ENCODE data around the gene GALNT7. TPM values are rescaled to one million over a fixed set of nuclear protein-coding genes. Genes with fewer than 3 reads are reported as not detected.

Gene GALNT7
- total and polyA plus RNA-seq, 10 of the 15 experiments (the other 5 are each of a cell fraction or from before 2014, with no cell fraction given), result 14.2 to 33.2 (median 28.9) TPM

DNA sequence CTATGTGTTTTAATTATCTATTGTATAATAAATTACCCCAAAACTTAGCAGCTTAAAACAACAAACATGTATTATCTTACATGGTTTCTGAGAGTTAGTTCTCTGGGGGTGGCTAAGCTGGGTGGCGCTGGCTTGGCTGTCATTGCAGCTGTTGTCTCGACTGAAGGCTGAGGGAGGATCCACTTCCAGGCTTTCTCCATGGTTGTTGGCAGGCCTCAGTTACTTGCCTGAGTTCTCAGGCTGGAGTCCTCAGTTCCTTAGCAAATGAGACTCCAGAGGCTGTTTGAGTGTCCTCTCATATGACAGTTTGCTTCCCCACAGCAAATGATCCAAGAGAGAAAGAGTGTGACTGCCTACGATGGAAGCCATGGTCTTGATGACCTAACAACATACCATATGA, 23.5 kb upstream of the GALNT7 start:
- no TSS peak for BruUV-seq (replicated peaks)
- POLR2A ChIA-PET, result no interaction called here
- H3K36me3 ChIP-seq (ENCODE audit: control insufficient read depth in 2 of 2, insufficient read depth in 2 of 2, low read length in 1 of 2), result no peaks in the 10 kb centered on the region
- intact Hi-C loops (cut with micrococcal nuclease; ENCODE audit: unreplicated experiment), result no loop called here
- no peaks in the 10 kb centered on the region for H3K27me3 ChIP-seq (replicated peaks in 1 of 2; ENCODE audit: control insufficient read depth in 2 of 2, insufficient read depth in 2 of 2, low read length in 1 of 2)
- H3K4me1 ChIP-seq (ENCODE audit: control insufficient read depth, insufficient read depth, low read length), result no peaks in the 10 kb centered on the region
- no peak for TF ChIP-seq NBN (IDR thresholded peaks at IDR 0.05)
- TF ChIP-seq SIN3A (IDR thresholded peaks at IDR 0.05; ENCODE audit: low read depth, low read length), result no peak
- TF ChIP-seq NFIC (IDR thresholded peaks at IDR 0.05; ENCODE audit: low read depth, low read length), result no peak
- TF ChIP-seq CBFB (IDR thresholded peaks at IDR 0.05; ENCODE audit: low read depth), result no peak
- TF ChIP-seq, protein P1, sequence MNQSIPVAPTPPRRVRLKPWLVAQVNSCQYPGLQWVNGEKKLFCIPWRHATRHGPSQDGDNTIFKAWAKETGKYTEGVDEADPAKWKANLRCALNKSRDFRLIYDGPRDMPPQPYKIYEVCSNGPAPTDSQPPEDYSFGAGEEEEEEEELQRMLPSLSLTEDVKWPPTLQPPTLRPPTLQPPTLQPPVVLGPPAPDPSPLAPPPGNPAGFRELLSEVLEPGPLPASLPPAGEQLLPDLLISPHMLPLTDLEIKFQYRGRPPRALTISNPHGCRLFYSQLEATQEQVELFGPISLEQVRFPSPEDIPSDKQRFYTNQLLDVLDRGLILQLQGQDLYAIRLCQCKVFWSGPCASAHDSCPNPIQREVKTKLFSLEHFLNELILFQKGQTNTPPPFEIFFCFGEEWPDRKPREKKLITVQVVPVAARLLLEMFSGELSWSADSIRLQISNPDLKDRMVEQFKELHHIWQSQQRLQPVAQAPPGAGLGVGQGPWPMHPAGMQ (IDR thresholded peaks at IDR 0.05; ENCODE audit: borderline replicate concordance), result no peak
- TF ChIP-seq ZNF622 (IDR thresholded peaks at IDR 0.05), result no peak
- in situ Hi-C loops (cut with MboI), result no loop called here
- ATAC-seq (no peak), DNase-seq (ENCODE audit: low read depth, low spot score) (no peak), FAIRE-seq (no peak)
- no peaks in the 10 kb centered on the region for H3K79me2 ChIP-seq (ENCODE audit: control insufficient read depth, insufficient read depth, low read length)
- no peak overlapping the region for H3K4me3 ChIP-seq
- WGBS (ENCODE audit: insufficient coverage, insufficient replicate concordance, low lambda C conversion rate, missing lambda C conversion rate), result 93% methylated on average over 3 of the region's 3 CpGs
- RAD21 ChIA-PET (ENCODE audit: unreplicated experiment), result no interaction called here
- H3K9me3 ChIP-seq (replicated peaks; ENCODE audit: control insufficient read depth, insufficient read depth, low read length), result no peaks in the 10 kb centered on the region
- CTCF ChIA-PET, result no interaction called here
- H3K4me2 ChIP-seq (ENCODE audit: control insufficient read depth, insufficient read depth), result no peak overlapping the region
- no peaks in the 10 kb centered on the region for H4K20me1 ChIP-seq (ENCODE audit: control insufficient read depth, insufficient read depth)
- H3K9ac ChIP-seq (ENCODE audit: control insufficient read depth, insufficient read depth, low read length), result no peak overlapping the region
- SMC1A ChIA-PET (ENCODE audit: uncharacterized antibody, unreplicated experiment), result no interaction called here
- no peak overlapping the region for H2AFZ ChIP-seq (ENCODE audit: control insufficient read depth, low read depth, low read length)
- no peak overlapping the region for H3K27ac ChIP-seq (ENCODE audit: control insufficient read depth, insufficient read depth)

DNA sequence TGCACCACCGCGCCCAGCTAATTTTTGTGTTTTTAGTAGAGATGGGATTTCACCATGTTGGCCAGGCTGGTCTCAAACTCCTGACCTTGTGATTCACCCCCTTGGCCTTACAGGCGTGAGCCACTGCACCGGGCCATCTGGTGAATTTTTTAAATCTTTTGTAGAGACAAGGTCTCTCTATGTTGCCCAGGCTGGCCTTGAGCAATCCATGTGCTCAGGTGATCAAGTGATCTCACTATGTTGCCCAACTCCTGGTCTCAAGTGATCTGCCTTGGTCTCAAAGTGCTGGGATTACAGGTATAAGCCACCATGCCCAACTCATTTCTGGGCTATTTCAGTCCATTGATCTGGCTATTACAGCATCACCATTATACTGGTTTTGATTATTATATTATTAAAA, 22.2 kb upstream of the GALNT7 start:
- H3K4me1 ChIP-seq (ENCODE audit: control insufficient read depth, insufficient read depth, low read length), result no peaks in the 10 kb centered on the region
- intact Hi-C loops (cut with micrococcal nuclease; ENCODE audit: unreplicated experiment), result no loop called here
- no peak overlapping the region for H3K4me2 ChIP-seq (ENCODE audit: control insufficient read depth, insufficient read depth)
- no TSS peak for BruUV-seq (replicated peaks)
- H4K20me1 ChIP-seq (ENCODE audit: control insufficient read depth, insufficient read depth), result no peaks in the 10 kb centered on the region
- no peaks in the 10 kb centered on the region for H3K79me2 ChIP-seq (ENCODE audit: control insufficient read depth, insufficient read depth, low read length)
- H3K36me3 ChIP-seq (ENCODE audit: control insufficient read depth in 2 of 2, insufficient read depth in 2 of 2, low read length in 1 of 2), result no peaks in the 10 kb centered on the region
- no peak overlapping the region for H3K9ac ChIP-seq (ENCODE audit: control insufficient read depth, insufficient read depth, low read length)
- H3K9me3 ChIP-seq (replicated peaks; ENCODE audit: control insufficient read depth, insufficient read depth, low read length), result no peaks in the 10 kb centered on the region
- H3K4me3 ChIP-seq, result no peak overlapping the region
- ChIA-PET RAD21 (ENCODE audit: unreplicated experiment) (no interaction called here), CTCF (no interaction called here), SMC1A (ENCODE audit: uncharacterized antibody, unreplicated experiment) (no interaction called here), POLR2A (no interaction called here)
- in situ Hi-C loops (cut with MboI), result no loop called here
- ATAC-seq (no peak), FAIRE-seq (no peak), DNase-seq (ENCODE audit: low read depth, low spot score) (no peak)
- no peaks in the 10 kb centered on the region for H3K27me3 ChIP-seq (replicated peaks in 1 of 2; ENCODE audit: control insufficient read depth in 2 of 2, insufficient read depth in 2 of 2, low read length in 1 of 2)
- no peak overlapping the region for H3K27ac ChIP-seq (ENCODE audit: control insufficient read depth, insufficient read depth)
- WGBS (ENCODE audit: insufficient coverage, insufficient replicate concordance, low lambda C conversion rate, missing lambda C conversion rate), result 98% methylated on average over 4 of the region's 4 CpGs
- no peak overlapping the region for H2AFZ ChIP-seq (ENCODE audit: control insufficient read depth, low read depth, low read length)
- TF ChIP-seq SP1 (IDR thresholded peaks at IDR 0.05; ENCODE audit: low read depth, low read length) (no peak), SMC3 (IDR thresholded peaks at IDR 0.05; ENCODE audit: borderline replicate concordance, low read length) (no peak), RAD51 (IDR thresholded peaks at IDR 0.05) (no peak)
- TF ChIP-seq, protein P2, sequence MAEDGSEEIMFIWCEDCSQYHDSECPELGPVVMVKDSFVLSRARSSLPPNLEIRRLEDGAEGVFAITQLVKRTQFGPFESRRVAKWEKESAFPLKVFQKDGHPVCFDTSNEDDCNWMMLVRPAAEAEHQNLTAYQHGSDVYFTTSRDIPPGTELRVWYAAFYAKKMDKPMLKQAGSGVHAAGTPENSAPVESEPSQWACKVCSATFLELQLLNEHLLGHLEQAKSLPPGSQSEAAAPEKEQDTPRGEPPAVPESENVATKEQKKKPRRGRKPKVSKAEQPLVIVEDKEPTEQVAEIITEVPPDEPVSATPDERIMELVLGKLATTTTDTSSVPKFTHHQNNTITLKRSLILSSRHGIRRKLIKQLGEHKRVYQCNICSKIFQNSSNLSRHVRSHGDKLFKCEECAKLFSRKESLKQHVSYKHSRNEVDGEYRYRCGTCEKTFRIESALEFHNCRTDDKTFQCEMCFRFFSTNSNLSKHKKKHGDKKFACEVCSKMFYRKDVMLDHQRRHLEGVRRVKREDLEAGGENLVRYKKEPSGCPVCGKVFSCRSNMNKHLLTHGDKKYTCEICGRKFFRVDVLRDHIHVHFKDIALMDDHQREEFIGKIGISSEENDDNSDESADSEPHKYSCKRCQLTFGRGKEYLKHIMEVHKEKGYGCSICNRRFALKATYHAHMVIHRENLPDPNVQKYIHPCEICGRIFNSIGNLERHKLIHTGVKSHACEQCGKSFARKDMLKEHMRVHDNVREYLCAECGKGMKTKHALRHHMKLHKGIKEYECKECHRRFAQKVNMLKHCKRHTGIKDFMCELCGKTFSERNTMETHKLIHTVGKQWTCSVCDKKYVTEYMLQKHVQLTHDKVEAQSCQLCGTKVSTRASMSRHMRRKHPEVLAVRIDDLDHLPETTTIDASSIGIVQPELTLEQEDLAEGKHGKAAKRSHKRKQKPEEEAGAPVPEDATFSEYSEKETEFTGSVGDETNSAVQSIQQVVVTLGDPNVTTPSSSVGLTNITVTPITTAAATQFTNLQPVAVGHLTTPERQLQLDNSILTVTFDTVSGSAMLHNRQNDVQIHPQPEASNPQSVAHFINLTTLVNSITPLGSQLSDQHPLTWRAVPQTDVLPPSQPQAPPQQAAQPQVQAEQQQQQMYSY (CRISPR knock-in tag; IDR thresholded peaks at IDR 0.05), result no peak
- TF ChIP-seq, protein P3, sequence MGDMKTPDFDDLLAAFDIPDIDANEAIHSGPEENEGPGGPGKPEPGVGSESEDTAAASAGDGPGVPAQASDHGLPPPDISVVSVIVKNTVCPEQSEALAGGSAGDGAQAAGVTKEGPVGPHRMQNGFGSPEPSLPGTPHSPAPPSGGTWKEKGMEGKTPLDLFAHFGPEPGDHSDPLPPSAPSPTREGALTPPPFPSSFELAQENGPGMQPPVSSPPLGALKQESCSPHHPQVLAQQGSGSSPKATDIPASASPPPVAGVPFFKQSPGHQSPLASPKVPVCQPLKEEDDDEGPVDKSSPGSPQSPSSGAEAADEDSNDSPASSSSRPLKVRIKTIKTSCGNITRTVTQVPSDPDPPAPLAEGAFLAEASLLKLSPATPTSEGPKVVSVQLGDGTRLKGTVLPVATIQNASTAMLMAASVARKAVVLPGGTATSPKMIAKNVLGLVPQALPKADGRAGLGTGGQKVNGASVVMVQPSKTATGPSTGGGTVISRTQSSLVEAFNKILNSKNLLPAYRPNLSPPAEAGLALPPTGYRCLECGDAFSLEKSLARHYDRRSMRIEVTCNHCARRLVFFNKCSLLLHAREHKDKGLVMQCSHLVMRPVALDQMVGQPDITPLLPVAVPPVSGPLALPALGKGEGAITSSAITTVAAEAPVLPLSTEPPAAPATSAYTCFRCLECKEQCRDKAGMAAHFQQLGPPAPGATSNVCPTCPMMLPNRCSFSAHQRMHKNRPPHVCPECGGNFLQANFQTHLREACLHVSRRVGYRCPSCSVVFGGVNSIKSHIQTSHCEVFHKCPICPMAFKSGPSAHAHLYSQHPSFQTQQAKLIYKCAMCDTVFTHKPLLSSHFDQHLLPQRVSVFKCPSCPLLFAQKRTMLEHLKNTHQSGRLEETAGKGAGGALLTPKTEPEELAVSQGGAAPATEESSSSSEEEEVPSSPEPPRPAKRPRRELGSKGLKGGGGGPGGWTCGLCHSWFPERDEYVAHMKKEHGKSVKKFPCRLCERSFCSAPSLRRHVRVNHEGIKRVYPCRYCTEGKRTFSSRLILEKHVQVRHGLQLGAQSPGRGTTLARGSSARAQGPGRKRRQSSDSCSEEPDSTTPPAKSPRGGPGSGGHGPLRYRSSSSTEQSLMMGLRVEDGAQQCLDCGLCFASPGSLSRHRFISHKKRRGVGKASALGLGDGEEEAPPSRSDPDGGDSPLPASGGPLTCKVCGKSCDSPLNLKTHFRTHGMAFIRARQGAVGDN (IDR thresholded peaks at IDR 0.05), result no peak

Measured in GM12878 (cell line).